Measurements from ENCODE around the gene RPL7L1.

The RPL7L1 gene

DNA sequence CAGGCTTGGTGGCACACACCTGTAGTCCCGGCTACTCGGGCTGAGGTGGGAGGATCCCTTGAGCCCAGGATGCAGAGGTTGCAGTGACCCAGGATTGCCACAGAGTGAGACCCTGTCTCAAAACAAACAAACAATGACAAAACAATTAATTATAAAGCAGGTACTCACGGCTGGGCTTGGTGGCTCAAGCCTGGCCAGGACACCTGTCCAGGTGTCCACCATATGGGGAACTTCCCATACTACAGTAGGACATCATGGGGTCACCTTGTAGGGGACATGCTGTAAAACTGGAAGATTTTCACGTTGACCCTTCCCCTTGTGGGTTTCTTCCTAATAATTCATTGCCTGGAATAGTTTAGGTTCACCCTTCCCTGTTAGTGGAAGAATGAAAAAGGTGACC lies 30.7 kb upstream of the RPL7L1 start:
- TF ChIP-seq, protein P1, sequence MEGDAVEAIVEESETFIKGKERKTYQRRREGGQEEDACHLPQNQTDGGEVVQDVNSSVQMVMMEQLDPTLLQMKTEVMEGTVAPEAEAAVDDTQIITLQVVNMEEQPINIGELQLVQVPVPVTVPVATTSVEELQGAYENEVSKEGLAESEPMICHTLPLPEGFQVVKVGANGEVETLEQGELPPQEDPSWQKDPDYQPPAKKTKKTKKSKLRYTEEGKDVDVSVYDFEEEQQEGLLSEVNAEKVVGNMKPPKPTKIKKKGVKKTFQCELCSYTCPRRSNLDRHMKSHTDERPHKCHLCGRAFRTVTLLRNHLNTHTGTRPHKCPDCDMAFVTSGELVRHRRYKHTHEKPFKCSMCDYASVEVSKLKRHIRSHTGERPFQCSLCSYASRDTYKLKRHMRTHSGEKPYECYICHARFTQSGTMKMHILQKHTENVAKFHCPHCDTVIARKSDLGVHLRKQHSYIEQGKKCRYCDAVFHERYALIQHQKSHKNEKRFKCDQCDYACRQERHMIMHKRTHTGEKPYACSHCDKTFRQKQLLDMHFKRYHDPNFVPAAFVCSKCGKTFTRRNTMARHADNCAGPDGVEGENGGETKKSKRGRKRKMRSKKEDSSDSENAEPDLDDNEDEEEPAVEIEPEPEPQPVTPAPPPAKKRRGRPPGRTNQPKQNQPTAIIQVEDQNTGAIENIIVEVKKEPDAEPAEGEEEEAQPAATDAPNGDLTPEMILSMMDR (conservative IDR thresholded peaks at IDR 0.05; ENCODE audit: low read depth, low read length), result no peak
- H3K4me3 ChIP-seq (ENCODE audit: low read length), result no peak overlapping the region
- DNase-seq (ENCODE audit: low read depth), result no peak

DNA sequence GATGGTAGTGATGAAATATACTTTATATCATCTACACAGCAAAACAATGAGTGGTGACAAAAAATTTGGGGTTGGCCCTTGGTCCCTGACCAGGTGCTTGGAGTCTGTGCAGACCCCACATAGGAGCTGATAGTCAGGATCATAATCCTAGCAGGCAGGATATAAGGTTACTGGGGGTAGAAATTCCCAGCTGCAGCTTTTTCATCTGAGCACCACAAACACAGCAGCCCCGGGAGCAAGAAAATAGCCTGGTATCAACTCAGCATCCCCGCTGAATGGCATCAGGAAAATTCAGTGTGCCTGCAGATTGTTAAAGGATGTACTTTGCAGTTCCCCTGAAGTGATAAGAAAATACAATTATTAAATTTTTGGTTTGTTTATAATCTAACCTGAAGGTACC lies 27.8 kb upstream of the RPL7L1 start:
- TF ChIP-seq, protein P1 (conservative IDR thresholded peaks at IDR 0.05; ENCODE audit: low read depth, low read length), result no peak
- no peak overlapping the region for H3K4me3 ChIP-seq (ENCODE audit: low read length)
- DNase-seq (ENCODE audit: low read depth), result no peak

DNA sequence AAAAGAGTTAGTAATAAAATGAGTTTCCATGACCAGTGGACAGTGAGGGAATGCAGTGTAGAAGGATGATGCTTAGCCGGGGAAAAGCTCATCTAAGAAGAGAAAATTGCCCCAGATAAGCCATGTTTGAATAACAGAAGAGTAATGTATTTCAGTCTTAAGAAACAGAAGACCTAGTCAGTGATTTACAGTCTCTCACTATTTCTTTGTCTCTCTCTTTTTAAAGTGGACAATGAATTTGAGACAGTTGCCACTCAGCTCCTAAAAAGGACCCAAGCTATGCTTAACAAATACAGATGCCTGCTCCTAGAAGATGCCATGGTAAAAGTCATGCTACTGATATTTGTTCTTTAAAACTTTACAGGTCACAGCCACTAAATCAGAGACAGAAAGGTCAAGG lies 19.4 kb upstream of the RPL7L1 start:
- TF ChIP-seq, protein P1 (conservative IDR thresholded peaks at IDR 0.05; ENCODE audit: low read depth, low read length), result no peak
- no peak overlapping the region for H3K4me3 ChIP-seq (ENCODE audit: low read length)
- DNase-seq (ENCODE audit: low read depth), result no peak

DNA sequence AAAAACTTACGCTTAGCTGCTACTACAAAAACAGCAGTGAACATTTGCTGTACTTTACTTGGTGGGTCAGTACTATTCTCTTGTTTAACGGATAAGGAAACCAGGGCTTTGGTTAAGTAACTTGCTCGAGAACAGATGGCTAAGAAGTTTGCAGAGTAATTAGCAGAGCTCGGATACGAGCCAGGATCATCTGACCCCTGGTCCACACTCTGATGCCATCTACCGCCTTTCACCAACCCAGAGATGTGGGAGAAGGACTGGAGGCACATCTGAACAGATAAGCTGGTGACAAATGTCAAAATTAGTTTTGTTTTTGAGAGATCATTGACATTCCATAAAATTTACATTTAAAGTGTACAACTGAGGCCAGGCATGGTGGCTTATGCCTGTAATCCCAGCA lies 18.9 kb upstream of the RPL7L1 start:
- DNase-seq (ENCODE audit: low read depth), result no peak
- no peak overlapping the region for H3K4me3 ChIP-seq (ENCODE audit: low read length)
- TF ChIP-seq, protein P1 (conservative IDR thresholded peaks at IDR 0.05; ENCODE audit: low read depth, low read length), result no peak

DNA sequence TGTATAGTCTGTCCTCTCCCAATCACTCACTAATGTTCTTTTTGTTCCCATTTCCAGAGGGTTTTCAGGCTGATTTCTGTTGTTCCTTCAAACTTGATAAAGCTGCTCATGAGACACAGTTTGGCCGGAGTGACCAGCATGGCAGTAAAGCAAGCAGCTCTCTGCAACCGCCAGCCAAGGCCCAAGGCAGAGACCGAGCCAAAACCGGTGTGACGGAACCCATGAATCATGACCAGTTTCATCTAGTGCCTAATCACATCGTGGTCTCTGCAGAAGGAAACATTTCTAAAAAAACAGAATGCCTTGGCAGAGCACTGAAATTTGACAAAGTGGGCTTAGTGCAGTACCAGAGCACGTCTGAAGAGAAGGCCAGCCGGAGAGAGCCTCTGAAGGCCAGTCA lies 14.8 kb upstream of the RPL7L1 start:
- TF ChIP-seq, protein P1 (conservative IDR thresholded peaks at IDR 0.05; ENCODE audit: low read depth, low read length), result no peak
- H3K4me3 ChIP-seq (ENCODE audit: low read length), result no peak overlapping the region
- DNase-seq (ENCODE audit: low read depth), result no peak

DNA sequence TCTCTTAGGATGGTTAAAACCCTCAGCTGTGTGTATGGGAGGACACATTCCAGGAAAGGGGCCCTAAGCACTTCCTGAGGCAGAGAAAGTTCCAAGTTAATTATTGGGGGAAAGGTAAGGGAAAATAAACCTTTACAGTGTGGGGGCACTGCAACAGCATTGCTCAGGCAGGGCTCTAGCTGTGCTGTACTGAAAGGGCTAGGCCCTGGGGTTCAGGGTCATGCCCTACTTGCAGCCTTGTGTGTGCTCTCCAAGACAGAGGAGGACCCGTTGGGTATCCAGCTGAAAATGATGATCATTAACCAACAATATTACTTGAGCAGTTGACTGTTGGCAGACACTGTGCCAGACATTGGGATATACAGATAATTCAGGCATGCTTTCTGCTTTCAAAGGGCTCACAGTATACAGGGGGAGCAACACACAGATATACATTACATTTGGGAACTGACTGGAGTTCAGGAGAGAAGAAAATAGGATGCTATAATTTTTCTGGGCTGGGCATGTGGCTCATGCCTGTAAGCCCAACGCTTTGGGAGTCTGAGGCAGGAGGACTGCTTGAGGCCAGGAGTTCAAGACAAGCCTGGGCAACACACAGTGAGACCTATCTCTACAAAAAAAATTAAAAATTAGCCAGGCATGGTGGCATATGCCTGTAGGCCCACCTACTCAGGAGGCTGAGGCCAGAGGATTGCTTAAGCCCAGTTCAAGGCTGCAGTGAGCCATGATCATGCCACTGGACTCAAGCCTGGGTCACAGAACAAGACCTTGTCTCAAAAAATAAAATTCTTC lies 9.1 kb upstream of the RPL7L1 start:
- TF ChIP-seq, protein P1 (conservative IDR thresholded peaks at IDR 0.05; ENCODE audit: low read depth, low read length), result no peak
- H3K4me3 ChIP-seq (ENCODE audit: low read length), result no peak overlapping the region
- no peak for DNase-seq (ENCODE audit: low read depth)

DNA sequence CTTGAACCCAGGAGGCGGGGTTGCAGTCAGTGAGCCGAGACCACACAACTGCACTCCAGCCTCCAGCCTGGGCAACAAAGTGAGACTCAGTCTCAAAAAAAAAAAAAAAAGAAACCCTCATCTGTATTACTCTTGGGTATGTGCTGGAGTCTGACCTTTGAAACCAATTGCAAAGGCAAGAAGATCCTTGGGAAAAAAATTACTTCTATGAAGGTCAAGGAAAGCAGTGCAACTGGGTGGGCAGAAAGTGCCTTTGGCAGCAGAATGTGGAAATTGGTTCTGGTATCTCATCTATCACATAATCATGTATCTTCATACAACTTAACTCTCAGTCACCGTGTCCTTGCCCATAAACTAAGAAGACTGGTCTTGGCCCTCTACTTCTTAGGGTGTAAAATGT lies 7.7 kb upstream of the RPL7L1 start:
- no peak for DNase-seq (ENCODE audit: low read depth)
- TF ChIP-seq, protein P1 (conservative IDR thresholded peaks at IDR 0.05; ENCODE audit: low read depth, low read length), result no peak
- no peak overlapping the region for H3K4me3 ChIP-seq (ENCODE audit: low read length)
